ENCODE measurements around the gene ABCC5.
"Not testable (repeated sequence)": the region's sequence is repeated elsewhere in the genome, so short reads cannot be mapped to it uniquely, and the experiment has no call there.

Gene ABCC5

DNA sequence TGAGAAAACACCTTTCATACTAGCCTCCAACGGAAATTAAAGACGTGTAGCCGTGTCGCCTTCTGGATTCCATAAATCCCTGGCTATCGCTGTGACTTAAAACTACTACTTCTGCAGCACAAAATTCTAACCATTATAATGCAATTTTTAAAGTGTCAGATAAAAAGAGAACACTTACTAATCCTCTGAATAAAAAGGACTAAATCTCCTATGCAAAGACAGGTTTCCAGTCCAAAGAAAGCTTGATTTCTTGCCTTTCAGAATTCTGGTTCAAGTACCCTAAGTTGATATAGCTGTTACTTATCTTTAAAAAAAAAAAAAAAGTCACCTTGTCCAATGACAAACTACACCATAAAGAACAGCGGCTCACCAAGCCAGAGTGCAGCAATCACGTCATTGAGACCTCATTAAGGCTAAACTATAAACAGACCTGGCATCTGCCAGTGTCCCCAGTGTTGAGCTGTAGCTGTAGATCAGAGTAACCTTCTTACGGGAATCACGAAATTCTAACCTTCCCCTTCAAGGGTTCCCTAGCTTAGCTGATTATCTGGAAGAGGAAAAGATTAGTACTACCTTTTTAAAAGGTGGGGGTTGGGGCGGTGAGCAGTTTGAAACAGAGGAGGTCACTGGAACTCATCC is 2.2 kb downstream of the ABCC5 start:
- no peak for DNase-seq

- no peak for DNase-seq
Observed at GRCh38 chr3:184011937-184012889, 5.5 kb downstream of the ABCC5 start.

GRCh38 chr3:184011230-184011876 is 6.3 kb downstream of the ABCC5 start:
- DNase-seq, result no peak

- no peak for DNase-seq
Observed at GRCh38 chr3:184008161-184008560, 9.5 kb downstream of the ABCC5 start.

DNA sequence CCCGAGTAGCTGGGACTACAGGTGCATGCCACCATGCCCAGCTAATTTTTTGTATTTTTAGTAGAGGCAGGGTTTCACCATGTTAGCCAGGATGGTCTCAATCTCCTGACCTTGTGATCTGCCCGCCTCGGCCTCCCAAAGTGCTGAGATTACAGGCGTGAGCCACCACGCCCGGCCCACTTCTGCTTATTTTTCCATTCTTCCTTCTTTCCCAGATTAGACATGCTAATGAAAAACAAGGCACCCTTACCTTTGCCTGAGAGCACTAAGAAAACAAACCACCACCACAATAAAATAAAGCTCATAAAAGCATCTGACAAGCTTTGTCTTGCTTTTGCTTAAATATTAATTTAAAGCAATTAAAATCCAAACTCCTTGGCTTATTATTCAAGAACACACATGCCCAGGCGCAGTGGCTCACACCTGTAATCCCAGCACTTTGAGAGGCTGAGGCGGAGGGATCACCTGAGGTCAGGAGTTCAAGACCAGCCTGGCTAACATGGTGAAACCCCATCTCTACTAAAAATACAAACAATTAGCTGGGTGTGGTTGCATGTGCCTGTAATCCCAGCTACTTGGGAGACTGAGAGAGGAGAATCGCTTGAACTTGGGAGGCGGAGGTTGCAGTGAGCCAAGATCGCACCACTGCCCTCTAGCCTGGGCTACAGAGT is 10.4 kb downstream of the ABCC5 start:
- DNase-seq, result not testable (repeated sequence)

DNA sequence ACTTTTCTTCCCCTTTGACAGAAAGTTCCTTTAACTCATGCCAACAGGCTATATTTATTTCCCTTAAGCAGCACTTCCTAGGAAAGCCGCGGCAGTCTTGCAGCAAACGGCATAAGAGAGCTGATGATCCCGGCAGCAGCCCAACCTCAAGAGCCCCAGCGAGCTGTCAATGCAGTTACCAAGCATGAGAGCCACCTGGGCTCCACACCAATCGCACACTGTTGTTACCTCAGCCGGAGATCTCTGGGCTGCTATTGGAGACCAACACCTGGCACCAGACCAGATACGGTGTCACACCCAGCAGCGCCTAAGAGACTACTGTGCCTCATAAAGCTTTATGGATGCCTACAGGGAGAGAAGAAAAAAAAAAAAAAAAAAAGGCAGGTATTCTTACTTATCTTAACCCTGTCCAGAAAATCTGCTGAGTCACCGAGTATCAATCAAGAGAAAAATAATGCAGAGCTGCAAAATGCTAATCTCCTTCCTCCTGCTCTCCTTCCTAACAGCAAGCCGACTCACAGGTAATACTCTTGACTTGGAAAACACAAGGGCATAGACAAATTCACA is 11.7 kb downstream of the ABCC5 start:
- DNase-seq, result no peak

GRCh38 chr3:184004476-184004875 is 13.2 kb downstream of the ABCC5 start:
- DNase-seq, result no peak

DNA sequence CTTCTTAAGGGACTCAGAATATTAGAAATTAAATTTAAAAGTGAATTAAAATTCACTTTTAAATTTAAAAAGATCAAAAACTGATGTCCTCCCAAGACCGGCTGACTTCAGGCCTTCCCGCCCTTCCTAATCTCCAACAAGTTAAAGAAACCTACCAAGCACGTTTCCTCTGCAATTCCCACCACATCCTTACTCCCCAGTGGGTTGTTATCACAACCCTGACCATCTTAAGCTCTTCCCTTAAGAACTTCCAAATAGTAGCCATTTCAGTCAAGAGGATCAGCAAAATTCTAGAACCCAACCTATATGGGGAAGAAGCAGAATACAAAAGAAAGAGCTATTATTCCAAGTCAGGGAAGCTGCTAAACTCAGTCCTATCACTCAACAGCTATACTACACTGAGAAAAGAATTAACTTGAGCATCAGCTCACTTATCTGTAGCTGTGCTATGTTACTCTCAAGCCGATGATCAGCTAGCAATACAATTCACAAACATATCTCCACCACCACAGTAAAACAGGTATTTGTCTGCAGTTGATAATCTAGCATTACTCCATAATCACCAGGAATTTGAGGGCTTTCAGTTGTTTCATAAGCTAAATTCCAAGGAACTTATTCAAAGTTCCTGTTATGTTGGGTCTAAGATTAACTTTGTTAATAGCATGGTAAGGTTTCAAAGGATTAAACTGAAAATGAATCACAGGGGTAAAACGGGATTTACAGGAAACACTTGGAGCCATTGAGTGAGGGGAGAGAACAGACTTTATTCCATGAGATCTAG is 14.3 kb downstream of the ABCC5 start:
- DNase-seq, result no peak

- DNase-seq, result no peak
Observed at GRCh38 chr3:184002469-184002868, 15.2 kb downstream of the ABCC5 start.

DNA sequence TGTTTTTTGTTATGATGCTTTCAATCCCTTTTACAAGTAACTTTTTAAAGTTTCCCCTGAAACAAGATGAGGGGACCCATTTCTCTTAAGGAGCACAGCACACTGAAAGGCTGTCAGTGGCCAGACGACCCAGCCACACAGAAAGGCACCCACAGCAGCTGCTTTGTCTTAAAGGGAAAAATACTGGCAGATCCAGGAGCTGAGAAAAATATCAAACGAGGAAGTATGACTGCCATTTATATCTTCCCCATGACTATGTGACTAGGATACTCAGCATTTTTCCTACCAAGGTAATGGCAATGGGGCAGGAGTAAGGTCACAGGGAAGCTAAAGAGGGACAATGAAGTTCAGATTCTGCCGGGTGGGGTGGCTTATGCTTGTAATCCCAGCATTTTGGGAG is 15.9 kb downstream of the ABCC5 start:
- no peak for DNase-seq

- DNase-seq, result no peak
Observed at GRCh38 chr3:183991403-183991802, 26.3 kb downstream of the ABCC5 start.

- no peak for DNase-seq
Observed at GRCh38 chr3:183988216-183988790, 29.4 kb downstream of the ABCC5 start.

DNA sequence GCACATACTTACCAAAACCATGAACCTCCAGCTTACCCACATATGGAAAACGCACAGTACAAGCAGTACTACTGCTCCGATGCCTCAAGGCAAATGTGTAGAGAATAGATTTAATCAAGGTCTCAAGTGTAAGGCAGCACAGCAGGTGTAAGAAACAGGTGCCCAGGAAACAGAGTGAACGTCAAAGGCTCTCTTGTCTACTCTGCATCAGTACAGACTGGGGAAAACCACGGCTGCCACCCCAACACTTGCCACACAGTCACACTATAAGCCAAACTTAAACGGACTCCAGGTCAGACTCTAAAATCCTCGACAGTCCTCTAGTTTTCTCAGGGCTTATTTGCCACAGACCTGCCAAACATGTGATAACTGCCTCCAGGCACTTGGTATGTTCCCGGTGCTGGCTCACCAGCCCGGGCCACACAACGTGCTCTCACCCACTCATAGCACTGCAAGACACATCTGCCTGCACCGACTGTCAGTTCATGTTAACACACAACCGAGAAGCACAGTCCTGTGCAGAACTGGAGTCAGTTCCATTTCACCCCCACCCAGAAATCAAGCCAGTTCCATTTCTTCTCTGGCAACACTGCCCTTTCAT is 30.6 kb downstream of the ABCC5 start:
- DNase-seq, result no peak

DNA sequence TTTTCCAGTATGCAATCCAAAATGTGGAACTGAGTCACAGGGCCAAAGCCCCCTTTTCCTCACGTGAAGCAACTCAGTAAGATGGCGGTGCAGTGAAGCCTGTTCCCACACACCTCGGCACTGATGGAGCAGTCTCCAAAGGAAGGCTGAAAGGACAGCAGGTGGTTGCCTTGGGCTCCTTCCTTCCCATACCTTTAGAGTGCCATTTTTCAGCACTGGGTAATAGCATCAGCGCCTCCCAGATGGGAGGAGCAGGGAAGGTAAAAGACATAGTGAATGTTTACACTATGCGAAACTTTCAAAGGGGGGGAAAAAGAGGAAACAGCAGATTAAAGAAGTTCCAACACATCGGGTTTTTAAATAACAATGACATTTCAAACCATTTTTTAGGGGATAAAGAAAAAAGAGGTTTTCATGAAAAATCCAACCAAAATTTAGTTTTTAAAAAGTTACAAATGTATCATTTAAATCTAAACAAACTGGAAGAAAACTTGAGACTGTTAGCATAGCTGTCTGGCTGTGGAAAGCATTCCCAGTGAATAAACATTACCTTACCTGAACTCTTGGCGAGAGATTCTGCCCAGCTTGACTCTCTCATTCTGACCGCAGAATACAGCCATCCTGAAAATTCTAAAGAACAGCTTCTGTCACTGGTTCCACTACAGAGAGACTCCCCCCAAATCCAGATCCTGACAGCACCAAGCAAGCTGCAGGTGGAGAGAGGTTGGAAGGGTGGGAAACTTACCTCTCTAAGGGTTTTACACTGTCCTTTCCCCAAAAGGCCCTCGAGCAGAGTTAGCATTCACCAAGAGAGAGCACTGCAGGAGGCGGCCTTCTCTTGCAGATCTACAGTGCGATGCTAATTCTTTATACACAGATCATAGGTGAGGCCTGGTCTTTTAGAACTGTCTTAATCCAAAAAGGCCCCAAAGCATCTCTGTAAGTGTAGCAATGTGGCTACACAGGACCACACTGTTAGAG is 32.6 kb downstream of the ABCC5 start:
- DNase-seq, result no peak

DNA sequence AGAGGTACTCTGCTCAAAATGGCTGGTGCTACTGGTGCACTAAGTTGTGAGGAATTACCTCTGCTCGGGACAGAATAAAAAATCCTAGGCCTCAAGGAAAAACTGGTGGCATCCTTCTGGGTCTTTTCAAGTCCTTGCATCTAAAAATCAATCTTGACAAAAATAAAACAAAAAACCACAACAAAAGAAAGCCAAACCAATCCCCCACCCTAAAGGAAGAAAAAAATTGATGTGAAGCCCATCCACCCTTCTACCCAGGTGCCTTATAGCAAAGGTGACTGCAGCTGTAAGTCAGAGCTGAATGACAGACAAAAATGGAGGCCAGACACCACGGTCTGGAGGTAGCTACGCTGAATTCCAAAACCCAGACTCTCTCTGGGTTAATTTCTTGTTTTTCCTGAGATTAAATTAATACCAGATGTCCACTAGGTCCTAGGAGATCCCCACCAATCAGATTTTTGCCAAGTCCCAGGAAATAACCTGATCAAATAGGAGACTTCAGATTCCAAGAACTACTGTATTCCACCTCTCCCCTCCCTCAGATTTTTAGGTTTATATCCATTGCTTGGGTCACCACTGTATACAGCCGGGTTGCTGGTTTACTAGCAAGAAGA is 33.5 kb downstream of the ABCC5 start:
- DNase-seq, result no peak

GRCh38 chr3:183981990-183982644 is 35.6 kb downstream of the ABCC5 start:
- DNase-seq, result no peak

GRCh38 chr3:183980403-183980802 is 37.3 kb downstream of the ABCC5 start:
- DNase-seq, result no peak

DNA sequence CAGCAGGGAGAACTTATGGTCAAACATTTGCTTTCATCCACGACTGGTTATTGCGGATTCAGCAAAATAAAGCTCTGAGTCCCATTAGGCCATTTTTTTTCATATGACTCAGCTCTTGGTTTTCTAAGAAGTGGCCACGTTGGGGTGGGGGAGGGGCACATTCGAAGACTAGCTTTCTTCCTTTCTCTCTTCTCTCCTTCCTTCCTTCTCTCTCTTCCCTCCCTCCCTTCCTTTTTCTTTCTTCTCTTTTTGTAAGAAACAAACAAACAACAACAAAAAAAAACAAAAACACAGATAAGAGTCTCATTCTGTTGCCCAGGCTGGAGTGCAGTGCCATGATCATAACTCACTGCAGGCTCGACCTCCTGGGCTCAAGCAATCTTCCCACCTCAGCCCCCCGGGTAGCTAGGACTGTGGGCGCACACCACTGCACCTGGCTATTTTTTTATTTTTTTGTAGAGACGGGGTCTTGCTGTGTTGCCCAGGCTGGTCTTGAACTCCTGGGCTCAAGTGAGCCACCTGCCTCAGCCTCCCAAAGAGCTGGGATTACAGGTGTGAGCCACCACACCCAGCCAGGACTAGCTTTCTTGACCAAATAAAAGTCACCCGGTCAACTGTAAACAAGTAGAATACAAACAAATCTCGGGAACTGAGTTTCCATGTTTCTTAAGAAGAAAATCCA is 41.6 kb downstream of the ABCC5 start:
- DNase-seq, result no peak
